Panc1 (cell line): ENCODE data around the gene P2RY14.

Experiments
- POLR2AphosphoS5 ChIP-seq: IDR thresholded peaks from 2 replicates; pipeline ENCODE4 v1.6.1; 2012; ENCODE audit warnings: mild to moderate bottlenecking, low read depth, low read length, moderate library complexity
- SIN3A ChIP-seq: IDR thresholded peaks from 2 replicates; pipeline ENCODE4 v1.6.1; 2012; ENCODE audit warnings: low read depth, mild to moderate bottlenecking, low read length, moderate library complexity, borderline replicate concordance; ENCODE audit not compliant: insufficient read depth
- TCF7L2 ChIP-seq: IDR thresholded peaks from 2 replicates; pipeline ENCODE4 v1.6.1; 2011; ENCODE audit warnings: mild to moderate bottlenecking, low read depth, low read length, inconsistent platforms
- TF ChIP-seq, protein P1 (sequence below): fragments of 450-650 bp; IDR thresholded peaks from 2 replicates; pipeline ENCODE4 v1.5.1; 2017; ENCODE audit warnings: mild to moderate bottlenecking
- TF ChIP-seq, protein P2 (sequence below), 2 experiments: IDR thresholded peaks; 2 replicates each; pipeline ENCODE4 v1.6.1; 2011 to 2012; ENCODE audit warnings: low read depth in 2 of 2, control low read depth in 1 of 2, low read length in 1 of 2, mild to moderate bottlenecking in 1 of 2, moderate library complexity in 1 of 2; ENCODE audit not compliant: insufficient read depth in 1 of 2

DNA sequence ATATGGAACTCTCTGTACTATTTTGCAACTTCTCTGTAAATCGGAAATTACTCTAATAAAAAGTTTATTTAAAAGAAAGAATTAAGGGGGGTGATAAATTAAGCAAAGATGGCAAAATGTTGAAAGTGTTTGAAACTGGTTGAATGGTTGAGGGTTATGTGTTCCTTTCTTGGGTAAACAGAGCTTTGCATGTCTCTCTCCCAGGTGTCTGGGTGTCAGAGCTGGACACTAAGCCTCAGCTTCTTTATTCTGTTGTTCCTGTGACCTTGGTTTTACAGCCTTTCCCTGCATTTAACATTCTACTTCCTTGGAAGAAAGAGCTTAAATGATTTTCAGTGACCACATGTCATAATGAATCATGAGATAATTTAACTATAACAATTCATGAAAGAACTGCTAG, 82.5 kb downstream of the P2RY14 start:
- TF ChIP-seq, protein P1, sequence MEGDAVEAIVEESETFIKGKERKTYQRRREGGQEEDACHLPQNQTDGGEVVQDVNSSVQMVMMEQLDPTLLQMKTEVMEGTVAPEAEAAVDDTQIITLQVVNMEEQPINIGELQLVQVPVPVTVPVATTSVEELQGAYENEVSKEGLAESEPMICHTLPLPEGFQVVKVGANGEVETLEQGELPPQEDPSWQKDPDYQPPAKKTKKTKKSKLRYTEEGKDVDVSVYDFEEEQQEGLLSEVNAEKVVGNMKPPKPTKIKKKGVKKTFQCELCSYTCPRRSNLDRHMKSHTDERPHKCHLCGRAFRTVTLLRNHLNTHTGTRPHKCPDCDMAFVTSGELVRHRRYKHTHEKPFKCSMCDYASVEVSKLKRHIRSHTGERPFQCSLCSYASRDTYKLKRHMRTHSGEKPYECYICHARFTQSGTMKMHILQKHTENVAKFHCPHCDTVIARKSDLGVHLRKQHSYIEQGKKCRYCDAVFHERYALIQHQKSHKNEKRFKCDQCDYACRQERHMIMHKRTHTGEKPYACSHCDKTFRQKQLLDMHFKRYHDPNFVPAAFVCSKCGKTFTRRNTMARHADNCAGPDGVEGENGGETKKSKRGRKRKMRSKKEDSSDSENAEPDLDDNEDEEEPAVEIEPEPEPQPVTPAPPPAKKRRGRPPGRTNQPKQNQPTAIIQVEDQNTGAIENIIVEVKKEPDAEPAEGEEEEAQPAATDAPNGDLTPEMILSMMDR, result no peak
- no peak for TF ChIP-seq TCF7L2
- no peak for TF ChIP-seq POLR2AphosphoS5
- no peak for TF ChIP-seq SIN3A
- TF ChIP-seq, protein P2, sequence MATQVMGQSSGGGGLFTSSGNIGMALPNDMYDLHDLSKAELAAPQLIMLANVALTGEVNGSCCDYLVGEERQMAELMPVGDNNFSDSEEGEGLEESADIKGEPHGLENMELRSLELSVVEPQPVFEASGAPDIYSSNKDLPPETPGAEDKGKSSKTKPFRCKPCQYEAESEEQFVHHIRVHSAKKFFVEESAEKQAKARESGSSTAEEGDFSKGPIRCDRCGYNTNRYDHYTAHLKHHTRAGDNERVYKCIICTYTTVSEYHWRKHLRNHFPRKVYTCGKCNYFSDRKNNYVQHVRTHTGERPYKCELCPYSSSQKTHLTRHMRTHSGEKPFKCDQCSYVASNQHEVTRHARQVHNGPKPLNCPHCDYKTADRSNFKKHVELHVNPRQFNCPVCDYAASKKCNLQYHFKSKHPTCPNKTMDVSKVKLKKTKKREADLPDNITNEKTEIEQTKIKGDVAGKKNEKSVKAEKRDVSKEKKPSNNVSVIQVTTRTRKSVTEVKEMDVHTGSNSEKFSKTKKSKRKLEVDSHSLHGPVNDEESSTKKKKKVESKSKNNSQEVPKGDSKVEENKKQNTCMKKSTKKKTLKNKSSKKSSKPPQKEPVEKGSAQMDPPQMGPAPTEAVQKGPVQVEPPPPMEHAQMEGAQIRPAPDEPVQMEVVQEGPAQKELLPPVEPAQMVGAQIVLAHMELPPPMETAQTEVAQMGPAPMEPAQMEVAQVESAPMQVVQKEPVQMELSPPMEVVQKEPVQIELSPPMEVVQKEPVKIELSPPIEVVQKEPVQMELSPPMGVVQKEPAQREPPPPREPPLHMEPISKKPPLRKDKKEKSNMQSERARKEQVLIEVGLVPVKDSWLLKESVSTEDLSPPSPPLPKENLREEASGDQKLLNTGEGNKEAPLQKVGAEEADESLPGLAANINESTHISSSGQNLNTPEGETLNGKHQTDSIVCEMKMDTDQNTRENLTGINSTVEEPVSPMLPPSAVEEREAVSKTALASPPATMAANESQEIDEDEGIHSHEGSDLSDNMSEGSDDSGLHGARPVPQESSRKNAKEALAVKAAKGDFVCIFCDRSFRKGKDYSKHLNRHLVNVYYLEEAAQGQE (IDR thresholded peaks at IDR 0.05; ENCODE audit: insufficient read depth in 1 of 2, low read depth in 2 of 2, low read length in 1 of 2), result no peak
